ENCODE data around the gene CYBB.

Gene CYBB

DNA sequence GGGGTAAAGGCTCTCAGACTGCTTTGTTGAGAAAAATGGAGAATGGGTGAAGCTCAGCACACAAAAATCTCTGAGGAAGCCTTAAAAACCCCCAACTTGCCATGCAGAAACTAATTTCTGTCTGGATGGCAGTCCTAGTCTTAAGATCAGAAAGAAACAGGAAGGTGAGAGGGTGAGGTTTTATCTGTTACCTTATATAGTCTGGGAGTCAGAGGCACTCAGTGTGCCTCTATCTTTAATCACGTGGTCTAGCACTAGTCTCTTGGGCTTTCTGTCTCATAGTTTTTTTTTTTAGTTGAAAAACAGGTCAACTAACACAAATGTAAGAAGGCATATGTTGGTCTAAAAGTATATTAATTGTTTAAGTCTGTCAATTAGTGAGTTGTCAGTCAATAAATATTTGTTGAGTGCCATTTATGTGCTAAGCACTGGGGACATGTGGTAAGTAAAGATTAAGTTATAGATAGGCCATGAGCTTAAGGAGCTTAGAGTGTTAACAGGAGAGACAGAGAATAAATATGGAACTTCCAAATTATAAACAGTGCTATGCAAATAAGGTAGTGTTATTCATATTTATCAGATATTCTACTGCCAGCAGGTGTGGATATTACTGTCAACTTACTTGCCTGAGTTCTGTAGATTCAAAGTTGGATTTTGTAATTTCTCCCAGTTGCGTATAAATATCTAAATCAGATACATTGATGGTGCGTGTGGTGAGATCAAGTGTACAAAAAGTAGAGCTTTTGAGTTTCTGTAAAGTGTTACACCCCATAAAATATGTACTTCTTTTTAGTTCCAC is 7.0 kb downstream of the CYBB start:
- no peak for DNase-seq

GRCh38 chrX:37787423-37787869 is 7.6 kb downstream of the CYBB start:
- DNase-seq = no peak

- no peak for DNase-seq
Measured at GRCh38 chrX:37796310-37796709, 16.5 kb downstream of the CYBB start.

DNA sequence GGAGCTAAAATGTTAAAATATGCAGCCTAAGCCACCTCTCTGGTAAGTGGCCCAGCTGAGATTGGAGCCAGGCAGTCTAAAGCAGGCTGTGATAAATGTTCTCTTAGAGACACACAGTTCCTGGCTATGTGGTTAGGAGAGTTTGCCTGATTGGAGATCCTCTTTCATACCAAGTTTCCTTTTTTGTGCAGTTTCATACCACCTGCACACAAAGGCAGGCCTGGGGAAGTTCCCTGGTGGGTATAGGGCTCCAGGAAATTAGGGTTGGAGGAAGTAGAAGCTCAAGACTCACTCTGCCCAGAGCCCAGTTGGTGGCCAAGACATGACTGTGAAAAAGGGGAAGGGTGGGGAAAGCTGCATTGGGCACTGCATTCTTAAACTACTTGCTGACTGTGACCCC is 16.9 kb downstream of the CYBB start:
- DNase-seq = no peak

GRCh38 chrX:37799936-37800335 is 20.1 kb downstream of the CYBB start:
- DNase-seq = no peak

DNA sequence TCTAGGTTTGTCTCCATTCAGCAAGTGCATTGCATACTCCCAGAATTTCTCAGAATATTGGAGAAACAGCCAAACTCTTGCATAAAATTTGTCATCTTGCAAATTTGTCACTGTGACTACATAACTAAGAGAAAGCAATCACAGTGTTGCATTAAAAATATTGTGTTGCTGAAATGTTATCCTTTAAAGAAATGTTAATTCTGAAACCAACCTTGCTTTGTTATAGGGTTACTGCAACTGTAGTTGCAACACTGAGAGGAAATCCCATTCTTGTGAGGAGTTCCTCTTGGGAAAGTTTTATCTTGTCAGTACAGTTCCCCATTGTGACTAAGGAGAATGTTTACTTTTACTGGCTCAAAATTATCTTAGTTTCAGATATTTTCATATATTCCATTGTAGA is 20.9 kb downstream of the CYBB start:
- no peak for DNase-seq

DNA sequence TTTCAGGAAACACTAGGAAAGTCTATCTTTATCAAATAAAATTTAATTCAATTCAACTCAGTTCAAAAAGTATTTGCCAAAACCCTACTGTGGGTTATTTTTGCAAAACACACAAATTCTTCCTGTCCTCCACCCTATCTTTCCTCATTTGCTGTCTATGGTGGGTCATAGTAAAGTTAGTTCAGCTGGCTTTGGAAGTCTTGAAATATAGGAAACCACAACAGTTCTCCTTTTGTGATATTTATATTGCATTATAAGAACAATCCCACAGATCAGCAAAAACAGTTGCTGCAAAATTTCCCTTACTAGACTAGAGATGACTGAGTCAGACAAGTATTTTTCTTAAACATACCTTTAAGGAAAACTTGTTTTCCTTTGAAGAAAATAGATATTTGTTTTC is 22.2 kb downstream of the CYBB start:
- DNase-seq = no peak

DNA sequence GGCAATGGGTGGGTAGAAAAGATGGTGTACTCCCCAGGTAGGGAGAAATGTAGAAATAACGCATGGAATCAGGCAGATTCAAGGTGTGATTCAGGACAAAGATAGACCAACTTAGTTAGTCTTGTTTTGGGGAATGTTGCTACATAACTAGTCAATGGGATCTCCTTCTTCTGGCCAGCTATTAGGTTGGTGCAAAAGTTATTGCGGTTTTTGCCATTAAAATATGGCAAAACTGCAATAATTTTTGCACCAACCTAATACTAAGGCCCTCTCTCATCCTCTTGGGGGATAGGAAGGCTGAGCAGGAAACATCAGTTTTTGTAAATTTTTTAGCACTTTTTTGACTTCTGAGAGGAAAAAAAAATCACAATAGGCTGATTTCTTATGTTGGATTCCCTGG is 23.2 kb downstream of the CYBB start:
- no peak for DNase-seq

DNA sequence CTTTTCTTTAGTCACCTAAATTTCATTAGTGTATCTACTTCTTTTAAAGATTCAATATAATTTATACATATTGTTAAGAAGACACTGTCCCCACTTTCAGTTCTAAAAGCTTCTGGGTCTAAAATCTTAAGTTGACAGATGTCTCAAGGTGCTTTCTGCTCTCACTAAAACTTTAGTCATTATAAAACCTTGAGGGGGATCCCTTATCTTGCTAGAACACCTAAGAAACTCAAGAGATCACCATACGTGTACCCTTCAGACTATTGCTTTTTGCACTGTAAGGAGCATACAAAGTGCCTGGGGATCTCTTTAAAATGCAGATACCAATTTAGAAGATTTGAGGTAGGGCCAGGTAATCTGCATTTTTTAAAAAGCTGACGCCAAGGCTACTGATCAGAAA is 30.1 kb downstream of the CYBB start:
- DNase-seq = no peak

DNA sequence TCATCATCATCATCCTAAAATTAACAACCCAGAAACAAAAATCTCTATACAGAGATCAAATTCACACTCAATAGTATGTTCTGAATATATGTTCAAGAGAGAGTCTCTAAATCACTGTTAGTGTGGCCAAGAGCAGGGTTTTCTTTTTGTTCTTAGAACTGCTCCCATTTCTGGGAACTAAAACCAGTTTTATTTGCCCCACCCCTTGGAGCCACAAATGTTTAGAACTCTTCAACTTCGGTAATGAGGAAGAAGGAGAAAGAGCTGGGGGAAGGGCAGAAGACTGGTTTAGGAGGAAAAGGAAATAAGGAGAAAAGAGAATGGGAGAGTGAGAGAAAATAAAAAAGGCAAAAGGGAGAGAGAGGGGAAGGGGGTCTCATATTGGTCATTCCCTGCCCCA is 32.3 kb downstream of the CYBB start:
- no peak for DNase-seq

GRCh38 chrX:37813570-37813969 is 33.7 kb downstream of the CYBB start:
- no peak for DNase-seq

DNA sequence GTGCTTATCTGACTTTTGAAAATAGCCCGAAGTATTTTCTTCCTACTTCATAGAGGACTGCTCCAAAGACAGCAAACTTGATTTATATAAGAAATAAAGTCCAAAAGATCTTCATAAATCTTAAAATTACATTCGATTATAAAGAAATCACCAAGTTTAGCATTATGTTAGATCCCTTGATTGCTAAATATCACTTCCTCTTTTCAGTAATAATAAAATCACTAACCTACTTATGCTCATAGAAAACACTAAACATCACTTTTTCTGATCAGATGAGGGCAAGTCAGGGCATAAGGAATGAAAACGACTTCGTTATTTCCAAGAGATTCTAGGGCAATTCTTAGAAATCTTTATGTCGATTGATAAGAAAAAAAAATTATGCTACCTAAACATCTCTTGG is 35.5 kb downstream of the CYBB start:
- DNase-seq = no peak

GRCh38 chrX:37816766-37817165 is 36.9 kb downstream of the CYBB start:
- no peak for DNase-seq

DNA sequence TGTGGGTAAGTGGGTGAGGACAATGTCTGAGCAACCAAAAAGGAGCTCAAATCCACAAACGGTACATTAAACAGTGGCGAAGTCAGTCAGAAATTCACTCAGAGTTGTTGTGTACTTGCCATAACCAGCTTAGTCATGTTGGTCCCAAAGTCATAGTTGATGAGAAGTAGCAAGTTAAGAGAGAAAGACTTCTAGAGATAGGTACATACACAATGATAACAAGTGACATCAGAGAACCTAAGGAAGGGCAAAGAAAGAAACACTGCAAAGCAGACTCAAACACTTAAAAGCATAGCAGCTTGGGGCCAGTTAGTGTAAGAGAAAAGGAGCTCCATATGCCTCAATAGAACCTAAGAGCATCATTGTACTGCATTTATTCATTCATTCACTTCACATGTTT is 37.3 kb downstream of the CYBB start:
- no peak for DNase-seq

DNA sequence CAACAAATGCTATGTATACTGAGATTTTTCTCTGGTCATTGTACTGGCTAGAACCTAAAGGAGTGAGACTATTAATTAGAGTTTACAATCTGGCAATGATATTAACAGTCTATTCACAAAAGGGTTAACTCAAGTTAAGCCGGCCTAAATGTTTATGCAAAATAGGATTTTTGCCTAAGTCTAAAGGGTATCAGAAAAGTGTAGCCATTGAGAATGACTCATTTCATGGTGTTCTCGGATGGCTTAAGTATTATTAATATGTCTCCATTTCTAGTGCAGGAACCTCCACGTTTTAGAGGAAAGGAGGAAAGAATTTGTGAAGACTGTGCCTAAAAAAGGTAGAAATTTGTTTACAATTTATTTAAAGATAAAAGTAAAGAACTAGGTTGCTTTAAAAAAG is 37.7 kb downstream of the CYBB start:
- DNase-seq = no peak

DNA sequence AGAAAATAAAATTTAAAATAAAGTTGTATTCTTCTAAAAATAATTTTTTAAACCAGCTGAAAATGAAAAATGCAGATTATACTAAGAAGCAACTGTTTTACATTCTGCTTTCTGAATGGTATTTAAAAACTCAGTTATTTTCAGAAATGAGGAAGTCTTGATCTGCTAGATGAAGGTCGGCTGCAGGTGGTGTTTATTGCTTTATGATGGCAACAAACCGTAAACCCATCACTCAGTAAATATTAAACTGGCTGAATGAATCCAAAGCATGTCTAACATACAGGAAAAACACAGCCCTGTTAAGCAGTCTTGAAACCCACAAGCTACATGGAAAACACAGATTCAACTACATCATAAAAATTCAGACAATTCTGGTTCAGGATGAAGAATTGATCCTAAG is 38.2 kb downstream of the CYBB start:
- no peak for DNase-seq

- no peak for DNase-seq
Measured at GRCh38 chrX:37820646-37821045, 40.8 kb downstream of the CYBB start.

GRCh38 chrX:37824491-37825214 is 44.8 kb downstream of the CYBB start:
- no peak for DNase-seq

- peak; percentile 56 for DNase-seq
Measured at GRCh38 chrX:37825215-37825842, 45.5 kb downstream of the CYBB start.

DNA sequence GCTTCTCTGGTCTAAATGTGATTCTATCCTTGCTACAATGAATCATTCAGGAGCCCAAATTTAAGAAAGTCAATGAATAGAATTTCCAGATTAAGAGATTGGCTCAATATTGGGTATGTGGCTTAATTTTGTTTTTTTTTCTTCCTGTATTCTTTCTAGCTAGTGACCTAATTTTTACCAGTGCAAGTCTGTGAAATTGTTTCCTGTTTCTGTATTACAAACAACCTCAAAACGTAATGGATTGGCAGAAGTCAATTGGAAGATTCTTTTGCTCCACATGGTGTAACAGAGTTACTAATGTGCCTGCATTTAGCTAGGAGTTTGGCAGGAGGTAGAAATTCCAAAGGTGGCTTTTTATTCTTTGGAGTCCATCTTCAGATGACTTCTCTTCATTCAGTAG is 49.9 kb downstream of the CYBB start:
- no peak for DNase-seq

GRCh38 chrX:37830371-37830770 is 50.5 kb downstream of the CYBB start:
- no peak for DNase-seq

DNA sequence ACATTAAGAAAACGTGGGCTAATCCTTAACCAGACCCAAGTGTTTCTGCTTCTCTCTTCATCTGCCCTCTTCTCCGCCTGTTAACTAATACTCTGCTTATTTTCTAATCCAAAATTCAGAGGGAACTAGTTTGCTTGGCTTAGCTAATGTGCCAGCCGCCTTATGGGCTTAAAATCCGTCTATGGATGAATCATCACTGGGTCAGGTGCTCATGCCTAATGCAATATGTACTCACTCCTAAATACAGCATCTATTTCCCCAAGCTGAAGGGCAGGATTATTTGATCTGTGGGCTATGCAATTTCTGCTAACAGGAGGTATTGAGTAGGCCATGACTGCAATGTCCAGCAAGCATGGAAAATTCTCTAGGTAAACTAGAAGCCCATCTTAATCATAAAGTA is 55.1 kb downstream of the CYBB start:
- DNase-seq = no peak

GRCh38 chrX:37840931-37841330 is 61.1 kb downstream of the CYBB start:
- DNase-seq = no peak

DNA sequence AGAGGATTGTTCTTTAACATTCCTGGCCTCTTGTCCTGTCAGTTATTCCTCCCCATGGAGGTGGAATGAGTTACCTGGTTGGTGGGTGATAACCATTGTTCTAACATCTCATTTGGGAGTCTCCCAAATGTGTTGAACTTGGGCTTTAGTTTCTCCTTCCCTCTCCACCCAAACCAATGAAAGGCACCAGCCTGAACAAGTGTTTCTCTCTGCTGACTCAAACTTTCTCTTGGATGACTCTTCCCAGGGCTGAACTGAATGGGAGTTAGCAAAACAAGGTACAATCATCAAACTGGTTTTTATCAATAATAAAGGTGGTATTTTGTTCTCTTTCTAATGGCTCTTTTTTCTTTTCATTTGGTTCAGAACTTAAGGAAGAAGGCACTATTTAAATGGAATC is 64.8 kb downstream of the CYBB start:
- no peak for DNase-seq
